GM12878 (cell line): Measurements from ENCODE around the gene LCA5. TPM values are rescaled to one million over a fixed set of nuclear protein-coding genes. Genes with fewer than 3 reads are reported as not detected.

Experiments used
- ATAC-seq: fragments of 200-7000 bp; cut with Tn5 transposase; 3 replicates; pipeline ENCODE4 v1.9.1; 2020; ENCODE audit warnings: mild to moderate bottlenecking, moderate library complexity
- BruUV-seq: library from RNA; stranded (reverse); fragments of 400-500 nt; replicated peaks from 2 replicates; lab custom pipeline; 2021; lab: Mats Ljungman, UMichigan
- CTCF ChIA-PET: fragments of 300-600 bp; sonication (Branson Sonifier 250); formaldehyde crosslinking; extraction: SDS; loops from one replicate; lab custom pipeline; 2021; ENCODE audit warnings: inconsistent platforms; lab: Yijun Ruan, JAX
- POLR2A ChIA-PET: fragments of 350-600 bp; formaldehyde crosslinking; extraction: SDS; loops from one replicate; lab custom pipeline; 2021; ENCODE audit warnings: inconsistent platforms; lab: Charles Lee
- RAD21 ChIA-PET: fragments of 300-600 bp; sonication (Branson Sonifier 250); formaldehyde crosslinking; loops from one replicate; lab custom pipeline; 2023; ENCODE audit warnings: antibody characterized with exemption; ENCODE audit not compliant: unreplicated experiment; lab: Charles Lee
- SMC1A ChIA-PET: fragments of 300-600 bp; sonication (Branson Sonifier 250); formaldehyde crosslinking; loops from one replicate; lab custom pipeline; 2023; ENCODE audit not compliant: unreplicated experiment, uncharacterized antibody; lab: Charles Lee
- DNase-seq: peaks from one replicate; pipeline ENCODE4 v3.0.0-alpha.2; 2011; ENCODE audit warnings: low read depth, low spot score
- FAIRE-seq: peaks from 3 replicates; lab custom pipeline; 2011; peaks lifted over from hg19 to GRCh38; lab: Jason Lieb, UNC
- H2AFZ ChIP-seq: 2 replicates; pipeline ENCODE4 v1.6.0; 2011; ENCODE audit warnings: low read depth, low read length, control low read depth; ENCODE audit not compliant: control insufficient read depth
- H3K27ac ChIP-seq: 2 replicates; pipeline ENCODE4 v1.5.1; 2011; ENCODE audit warnings: control low read depth; ENCODE audit not compliant: control insufficient read depth, insufficient read depth
- H3K27me3 ChIP-seq, 2 experiments: replicated peaks in 1 of 2; 2 replicates each; pipeline versions ENCODE4 v1.6.0 to v1.6.1; 2011; ENCODE audit warnings: low read length in 1 of 2; ENCODE audit not compliant: control insufficient read depth in 2 of 2, insufficient read depth in 2 of 2
- H3K36me3 ChIP-seq, 2 experiments: 2 replicates each; pipeline ENCODE4 v1.5.1; 2011; ENCODE audit warnings: low read length in 1 of 2; ENCODE audit not compliant: control insufficient read depth in 2 of 2, insufficient read depth in 2 of 2
- H3K4me1 ChIP-seq: 2 replicates; pipeline ENCODE4 v1.6.1; 2011; ENCODE audit warnings: mild to moderate bottlenecking, low read length, moderate library complexity, mixed read lengths; ENCODE audit not compliant: control insufficient read depth, insufficient read depth
- H3K4me2 ChIP-seq: 2 replicates; pipeline ENCODE4 v1.6.0; 2011; ENCODE audit warnings: control low read depth; ENCODE audit not compliant: control insufficient read depth, insufficient read depth
- H3K4me3 ChIP-seq: fragments of 200-600 bp; sonication (generic); 2 replicates; pipeline ENCODE4 v1.5.1; 2016
- H3K79me2 ChIP-seq: 2 replicates; pipeline ENCODE4 v1.6.0; 2011; ENCODE audit warnings: low read length; ENCODE audit not compliant: control insufficient read depth, insufficient read depth
- H3K9ac ChIP-seq: 2 replicates; pipeline ENCODE4 v1.8.0; 2011; ENCODE audit warnings: low read length, control low read depth, mixed read lengths; ENCODE audit not compliant: control insufficient read depth, insufficient read depth
- H3K9me3 ChIP-seq: replicated peaks from 3 replicates; pipeline ENCODE4 v1.5.1; 2011; ENCODE audit warnings: mild to moderate bottlenecking, low read length; ENCODE audit not compliant: control insufficient read depth, insufficient read depth
- H4K20me1 ChIP-seq: 2 replicates; pipeline ENCODE4 v1.6.0; 2011; ENCODE audit not compliant: control insufficient read depth, insufficient read depth
- ATF7 ChIP-seq: fragments of 450-650 bp; IDR thresholded peaks from 2 replicates; pipeline ENCODE4 v1.6.1; 2016; ENCODE audit warnings: low read depth, mild to moderate bottlenecking
- CBX5 ChIP-seq: sonication (generic); IDR thresholded peaks from 2 replicates; pipeline ENCODE4 v1.6.1; 2016; ENCODE audit warnings: low read depth, moderate library complexity, mild to moderate bottlenecking, inconsistent platforms
- CREM ChIP-seq: IDR thresholded peaks from 2 replicates; pipeline ENCODE4 v1.6.1; 2014; ENCODE audit warnings: antibody characterized with exemption, low read depth
- HCFC1 ChIP-seq: fragments of 150-350 bp; IDR thresholded peaks from 2 replicates; pipeline ENCODE4 v1.6.1; 2014; ENCODE audit warnings: low read length
- IRF4 ChIP-seq: IDR thresholded peaks from 2 replicates; pipeline ENCODE4 v1.6.1; 2011; ENCODE audit warnings: low read depth, low read length
- KAT2A ChIP-seq: conservative IDR thresholded peaks from 2 replicates; pipeline ENCODE4 v1.6.1; 2011; ENCODE audit warnings: low read depth, low read length; ENCODE audit not compliant: control insufficient read depth
- MYB ChIP-seq: fragments of 150-350 bp; IDR thresholded peaks from 2 replicates; pipeline ENCODE4 v1.6.1; 2014; ENCODE audit warnings: mild to moderate bottlenecking, low read depth, low read length, borderline replicate concordance
- PML ChIP-seq: IDR thresholded peaks from 2 replicates; pipeline ENCODE4 v1.6.1; 2012; ENCODE audit warnings: low read length, inconsistent platforms
- STAT1 ChIP-seq: fragments of 450-650 bp; conservative IDR thresholded peaks from 2 replicates; pipeline ENCODE4 v1.6.1; 2014; ENCODE audit warnings: antibody characterized with exemption, mild to moderate bottlenecking
- SUZ12 ChIP-seq: fragments of 200-600 bp; sonication (generic); IDR thresholded peaks from one replicate; pipeline ENCODE4 v1.6.1; 2018; ENCODE audit warnings: antibody characterized with exemption, mild to moderate bottlenecking; ENCODE audit not compliant: unreplicated experiment
- TAF1 ChIP-seq: IDR thresholded peaks from 2 replicates; pipeline ENCODE4 v1.6.1; 2011; ENCODE audit warnings: mild to moderate bottlenecking, low read depth, low read length, borderline replicate concordance
- TBL1XR1 ChIP-seq: IDR thresholded peaks from 2 replicates; pipeline ENCODE4 v1.6.1; 2012; ENCODE audit warnings: low read depth, low read length, improper control_type of control experiment
- YBX1 ChIP-seq: fragments of 450-650 bp; IDR thresholded peaks from 2 replicates; pipeline ENCODE4 v1.6.1; 2016; ENCODE audit warnings: antibody characterized with exemption
- WGBS: methylation state at CpG from one replicate; pipeline ENCODE4 v1.1.6; 2016; ENCODE audit warnings: low lambda C conversion rate; ENCODE audit not compliant: insufficient replicate concordance, insufficient coverage; ENCODE audit errors: missing lambda C conversion rate; 5-methylcytosine and 5-hydroxymethylcytosine counted together
- in situ Hi-C: fragments of 300-500 bp; cut with MboI; formaldehyde crosslinking; loops from 9 replicates; pipeline ENCODE4 v1.14.3; 2018; ENCODE audit warnings: mixed read lengths
- intact Hi-C: fragments of 100-400 bp; cut with micrococcal nuclease; formaldehyde crosslinking; loops from one replicate; pipeline ENCODE4 v1.14.2; 2022; ENCODE audit not compliant: unreplicated experiment
- polyA plus RNA-seq, 11 experiments: library from polyadenylated mRNA; depleted of rRNA in 4 of 11; unstranded in 6 of 11; stranded (reverse) in 5 of 11; fragments of >200 nt; fragmentation: Nextera tagmentation in 4 of 11; fragmentation: Illumina TruSeq in 1 of 11; extraction: Ambion mirVana in 4 of 11; extraction: Trizol in 1 of 11; gene quantifications; 1 replicate in 1 of 11; 2 replicates in 10 of 11; pipeline versions ENCODE4 v1.2.1 to v1.2.3, GENCODE V29; 2011 to 2016; ENCODE audit warnings: inconsistent platforms in 2 of 11, missing spikeins in 2 of 11, low read depth in 1 of 11
- total RNA-seq, 4 experiments: library from RNA; depleted of rRNA in 3 of 4; stranded (reverse); fragments of >200 nt in 3 of 4; fragmentation: Illumina TruSeq in 1 of 4; extraction: Trizol in 1 of 4; gene quantifications; 2 replicates each; pipeline versions ENCODE4 v1.2.1 to v1.2.3, GENCODE V29; 2013 to 2021
- TF ChIP-seq, protein P1 (sequence below): fragments of 450-650 bp; IDR thresholded peaks from 2 replicates; pipeline ENCODE4 v1.6.1; 2017; ENCODE audit warnings: mild to moderate bottlenecking, low read depth, inconsistent platforms; ENCODE audit not compliant: poor library complexity, severe bottlenecking

Gene LCA5
- total and polyA plus RNA-seq, 10 of the 15 experiments (the other 5 are each of a cell fraction or from before 2014, with no cell fraction given), result 0.13 to 0.45 (median 0.27) TPM

DNA sequence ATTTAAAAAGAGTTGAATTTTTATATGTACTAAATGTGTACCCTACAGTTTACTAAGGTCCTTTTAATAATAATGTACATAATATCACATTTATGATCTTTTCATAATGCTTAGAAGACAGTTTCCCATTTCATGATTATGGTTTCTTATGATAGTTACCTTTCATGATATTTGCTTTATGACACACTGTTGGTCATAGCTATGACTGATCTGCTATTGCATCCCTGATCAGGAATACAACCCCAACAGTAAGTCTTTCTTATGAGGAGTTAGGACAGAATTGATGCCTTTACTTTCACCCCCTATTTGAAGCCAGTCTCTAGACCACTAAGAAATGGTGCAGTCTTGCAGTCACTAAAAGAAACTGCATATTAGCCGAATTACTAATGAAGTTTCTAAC is 31.0 kb downstream of the LCA5 start:
- H3K4me3 ChIP-seq, result no peak overlapping the region
- H4K20me1 ChIP-seq, result no peaks in the 10 kb centered on the region
- H3K79me2 ChIP-seq, result no peaks in the 10 kb centered on the region
- H3K4me1 ChIP-seq, result no peaks in the 10 kb centered on the region
- FAIRE-seq (no peak), ATAC-seq (no peak), DNase-seq (no peak)
- no peak for TF ChIP-seq SUZ12
- TF ChIP-seq CREM, result no peak
- no peak for TF ChIP-seq CBX5
- no peak for TF ChIP-seq PML
- TF ChIP-seq YBX1, result no peak
- TF ChIP-seq TBL1XR1, result no peak
- TF ChIP-seq ATF7, result no peak
- TF ChIP-seq TAF1, result no peak
- no peak for TF ChIP-seq KAT2A
- TF ChIP-seq STAT1, result no peak
- TF ChIP-seq IRF4, result no peak
- no peak for TF ChIP-seq HCFC1
- no peak for TF ChIP-seq MYB
- TF ChIP-seq, protein P1, sequence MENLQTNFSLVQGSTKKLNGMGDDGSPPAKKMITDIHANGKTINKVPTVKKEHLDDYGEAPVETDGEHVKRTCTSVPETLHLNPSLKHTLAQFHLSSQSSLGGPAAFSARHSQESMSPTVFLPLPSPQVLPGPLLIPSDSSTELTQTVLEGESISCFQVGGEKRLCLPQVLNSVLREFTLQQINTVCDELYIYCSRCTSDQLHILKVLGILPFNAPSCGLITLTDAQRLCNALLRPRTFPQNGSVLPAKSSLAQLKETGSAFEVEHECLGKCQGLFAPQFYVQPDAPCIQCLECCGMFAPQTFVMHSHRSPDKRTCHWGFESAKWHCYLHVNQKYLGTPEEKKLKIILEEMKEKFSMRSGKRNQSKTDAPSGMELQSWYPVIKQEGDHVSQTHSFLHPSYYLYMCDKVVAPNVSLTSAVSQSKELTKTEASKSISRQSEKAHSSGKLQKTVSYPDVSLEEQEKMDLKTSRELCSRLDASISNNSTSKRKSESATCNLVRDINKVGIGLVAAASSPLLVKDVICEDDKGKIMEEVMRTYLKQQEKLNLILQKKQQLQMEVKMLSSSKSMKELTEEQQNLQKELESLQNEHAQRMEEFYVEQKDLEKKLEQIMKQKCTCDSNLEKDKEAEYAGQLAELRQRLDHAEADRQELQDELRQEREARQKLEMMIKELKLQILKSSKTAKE, result no peak
- WGBS, result 5% methylated on average over 1 of the region's 1 CpG
- ChIA-PET RAD21 (no interaction called here), SMC1A (interaction anchor here (1.0 to 1.6 kb wide), 2 partner anchors 11 to 39 kb away, joined by 4 read pairs; no protein-coding TSS in a partner anchor), POLR2A (no interaction called here), CTCF (no interaction called here)
- no peak overlapping the region for H2AFZ ChIP-seq
- H3K9me3 ChIP-seq, result no peaks in the 10 kb centered on the region; the same call in 2 of the 3 replicates
- H3K36me3 ChIP-seq, result no peaks in the 10 kb centered on the region
- no peaks in the 10 kb centered on the region for H3K27me3 ChIP-seq
- no peak overlapping the region for H3K9ac ChIP-seq
- in situ Hi-C loops (no loop called here), intact Hi-C loops (no loop called here)
- no peak overlapping the region for H3K4me2 ChIP-seq
- BruUV-seq, result no TSS peak
- no peak overlapping the region for H3K27ac ChIP-seq
